IPS-NIHi11 (cell line): ENCODE measurements around the gene PRKG1.
"Not testable (repeated sequence)": the region's sequence is repeated elsewhere in the genome, so short reads cannot be mapped to it uniquely, and the experiment has no call there.

Experiments used
- DNase-seq: peaks from one replicate; pipeline ENCODE4 v3.0.0; 2012; ENCODE audit warnings: mixed read lengths, low spot score

The PRKG1 gene

DNA sequence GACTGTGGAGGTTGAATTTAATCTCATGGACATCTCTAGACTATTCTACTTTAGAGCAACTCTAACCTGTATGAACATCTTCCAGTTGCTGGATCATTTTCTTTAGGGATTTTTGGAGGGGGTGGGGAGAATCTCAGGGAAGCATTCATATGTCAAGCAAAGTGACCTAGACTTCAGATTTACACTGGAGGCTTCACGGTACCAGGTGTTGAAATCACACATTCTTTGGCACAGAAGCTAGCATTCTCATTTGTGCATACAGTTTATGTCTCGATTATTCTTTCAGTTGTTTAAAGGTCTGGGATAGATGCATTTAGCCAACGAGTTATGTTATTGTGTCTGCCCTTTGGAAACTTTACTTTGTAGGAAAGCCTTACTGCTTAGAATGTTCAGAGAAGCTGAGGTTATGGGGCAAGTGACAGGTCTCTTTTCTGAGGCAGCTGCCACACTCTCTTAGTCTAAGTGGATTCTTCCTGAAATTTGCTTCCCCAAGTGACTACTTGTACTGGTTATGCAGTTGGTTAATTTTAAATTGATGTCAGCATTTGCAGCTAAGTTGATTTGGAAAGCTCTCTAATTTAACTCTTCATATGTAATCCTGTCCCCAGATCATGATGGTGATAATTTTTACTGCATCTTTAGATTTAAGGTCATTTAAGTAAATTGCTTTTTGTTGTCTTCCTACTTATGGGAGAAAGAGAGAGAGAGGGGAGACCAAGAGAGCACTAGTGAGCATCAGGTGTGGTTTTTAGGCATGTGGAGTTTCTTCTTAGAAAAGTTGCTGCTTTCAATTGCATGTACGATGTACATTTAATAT lies 153.8 kb downstream of the PRKG1 start:
- no peak for DNase-seq

DNA sequence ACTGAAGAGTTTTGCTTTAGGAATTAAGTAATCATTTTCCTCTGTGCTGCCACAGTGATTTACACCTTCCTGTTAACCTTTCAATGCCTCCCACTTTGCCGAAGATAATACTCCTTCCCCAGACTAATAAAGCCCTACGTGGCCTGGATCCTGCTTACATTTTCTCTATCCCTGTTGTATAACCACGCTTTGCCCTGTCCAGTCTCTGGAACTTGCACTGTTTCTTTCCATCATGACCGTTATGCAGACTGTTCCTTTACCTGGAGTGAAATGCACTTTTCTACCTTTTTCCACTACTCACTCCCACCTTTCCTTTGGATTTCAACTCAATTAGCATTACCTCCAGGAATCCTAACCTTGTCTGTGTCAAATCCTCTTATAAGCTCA lies 154.4 kb downstream of the PRKG1 start:
- no peak for DNase-seq

DNA sequence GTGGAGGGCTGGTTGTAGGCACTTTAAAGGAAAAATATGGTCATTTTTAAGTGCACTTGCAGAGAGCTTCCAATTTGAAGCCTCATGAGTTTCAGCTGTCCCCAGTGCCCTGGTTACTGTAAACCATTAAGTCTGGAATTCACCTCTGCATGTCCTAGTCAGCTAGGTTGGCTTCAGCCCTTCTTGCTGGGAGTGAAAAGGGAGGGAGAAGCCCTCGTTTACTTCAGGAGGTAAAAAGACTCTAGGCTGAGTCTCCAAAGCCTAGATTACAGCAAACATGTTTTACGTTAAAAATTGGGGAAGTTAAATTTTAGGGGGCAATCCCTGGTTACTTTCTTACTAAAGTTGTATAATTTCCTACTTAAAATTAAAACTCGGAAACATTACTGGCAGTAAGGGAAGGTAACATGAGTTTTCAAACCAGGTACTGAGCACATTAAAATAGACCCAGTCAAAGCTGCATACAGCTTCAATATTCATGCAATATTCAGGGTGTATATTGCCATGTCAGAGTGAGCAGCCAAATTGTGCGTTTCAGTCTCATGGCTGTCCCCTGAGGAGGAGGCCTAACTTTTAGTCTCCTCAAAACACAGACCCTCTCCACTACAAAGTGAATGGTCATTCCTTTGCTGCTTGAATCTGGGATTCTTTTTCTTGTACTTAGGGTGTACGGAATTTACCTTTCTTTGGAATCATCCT lies 156.7 kb downstream of the PRKG1 start:
- DNase-seq: peak; percentile 22

DNA sequence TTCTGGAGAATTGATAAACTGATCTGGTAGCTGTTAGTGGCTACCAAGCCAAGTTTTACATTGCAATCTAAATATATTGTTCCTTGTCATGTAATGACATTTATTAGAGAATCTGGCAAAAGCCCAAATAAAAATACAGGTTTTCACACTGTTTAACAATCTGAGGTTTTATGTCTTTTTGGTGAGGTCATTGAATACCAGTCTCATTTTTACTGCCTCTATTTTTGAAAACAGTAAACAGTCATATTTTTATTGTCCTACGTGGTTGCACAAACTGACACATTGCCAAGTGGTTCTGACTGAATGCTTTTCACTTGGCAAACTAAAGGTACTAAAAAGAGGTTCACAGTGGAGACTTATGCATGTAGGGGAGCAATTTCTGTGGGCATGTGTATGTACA lies 157.5 kb downstream of the PRKG1 start:
- no peak for DNase-seq

GRCh38 chr10:51233337-51234100 lies 159.2 kb downstream of the PRKG1 start:
- DNase-seq: no peak

DNA sequence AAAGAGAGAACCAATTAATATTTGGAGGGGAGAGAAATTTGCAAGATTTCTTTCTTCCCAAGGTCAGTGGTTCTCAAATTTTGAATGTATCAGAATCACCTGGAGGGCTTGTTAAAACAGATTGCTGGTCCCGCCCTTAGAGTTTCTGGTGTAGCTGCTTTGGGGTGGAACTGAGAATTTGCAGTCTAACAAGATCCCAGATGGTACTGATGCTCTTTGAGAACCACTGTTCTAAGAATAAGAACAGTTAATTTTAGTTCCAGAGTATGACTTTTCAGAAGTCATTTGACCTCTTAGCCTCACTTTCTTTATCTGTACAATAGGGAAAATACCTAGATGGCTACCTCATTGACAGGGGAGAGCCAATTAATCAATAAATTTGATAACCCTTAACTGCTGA lies 161.6 kb downstream of the PRKG1 start:
- no peak for DNase-seq

DNA sequence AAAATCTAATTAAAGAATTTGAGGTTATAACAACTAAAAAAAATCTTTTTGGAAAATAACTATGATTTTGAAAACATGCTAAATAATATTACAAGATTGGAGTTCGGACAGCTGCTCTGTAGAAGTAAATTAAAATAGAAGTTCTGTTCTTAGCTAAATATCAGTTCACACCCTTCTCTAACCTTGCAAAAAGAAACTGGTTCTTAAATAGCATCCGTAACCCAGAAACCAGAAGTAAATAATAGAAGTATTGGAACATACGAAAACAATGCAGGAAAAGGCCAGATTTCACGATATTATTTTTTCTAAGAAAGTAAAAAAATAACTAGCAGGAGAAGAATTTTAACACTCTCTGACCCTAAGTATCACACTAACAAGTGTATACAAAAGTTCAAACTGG lies 164.7 kb downstream of the PRKG1 start:
- DNase-seq: no peak

DNA sequence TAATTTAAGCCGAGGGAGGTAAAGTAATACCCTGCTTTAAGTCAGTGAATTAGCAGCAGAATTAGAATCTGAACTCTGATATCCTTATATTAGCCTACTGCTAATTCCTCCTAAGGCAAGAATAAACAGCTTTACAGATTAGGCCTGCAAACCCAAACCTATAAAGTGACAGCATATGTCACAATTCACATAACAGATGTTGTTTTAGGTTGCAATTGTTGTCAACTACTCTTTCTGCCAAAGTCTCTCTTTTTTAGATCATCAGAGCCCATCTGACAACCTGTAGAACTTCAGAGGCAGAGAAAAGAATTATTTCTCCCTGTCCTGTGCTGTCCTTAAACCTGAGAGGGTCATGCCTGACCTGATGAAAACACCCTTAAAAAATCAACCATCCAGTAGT lies 167.2 kb downstream of the PRKG1 start:
- DNase-seq: no peak

GRCh38 chr10:51242393-51242792 lies 168.1 kb downstream of the PRKG1 start:
- DNase-seq: no peak

- no peak for DNase-seq
These were observed 170.0 kb downstream of the PRKG1 start for GRCh38 chr10:51244309-51244708.

GRCh38 chr10:51244748-51245490 lies 170.6 kb downstream of the PRKG1 start:
- DNase-seq: peak; percentile 49

- DNase-seq: no peak
These were observed 171.9 kb downstream of the PRKG1 start for GRCh38 chr10:51246156-51246555.

DNA sequence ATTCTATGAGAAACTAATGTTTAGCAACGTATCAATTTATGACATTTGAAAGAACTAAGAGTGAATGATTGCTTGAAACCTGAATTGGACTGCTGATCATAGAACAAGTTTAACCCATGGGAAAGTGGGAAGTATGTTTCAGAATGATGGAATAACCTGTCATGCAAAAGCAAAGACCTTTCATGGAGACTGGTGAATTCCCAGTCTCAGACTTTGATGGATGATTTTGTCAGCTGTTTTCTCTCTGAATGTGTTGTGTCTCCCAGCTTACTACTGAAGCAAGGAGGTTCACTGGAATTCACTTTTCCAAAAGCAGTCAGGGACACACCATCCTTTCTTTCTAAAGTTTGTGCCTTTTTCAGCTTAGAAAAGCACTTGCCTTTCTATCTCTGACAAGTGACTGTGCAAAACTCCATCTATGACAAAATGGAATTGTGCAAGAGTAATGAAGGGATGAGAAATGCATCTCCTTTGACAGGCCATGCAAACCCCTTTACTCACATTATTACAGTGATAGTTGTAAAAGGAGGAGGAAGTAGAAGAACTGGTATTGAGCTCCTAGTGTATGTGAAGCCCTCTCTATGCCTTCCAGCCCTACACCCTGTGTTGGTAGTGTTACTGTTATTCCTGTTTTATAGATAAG lies 176.1 kb downstream of the PRKG1 start:
- DNase-seq: no peak

GRCh38 chr10:51251110-51251509 lies 176.8 kb downstream of the PRKG1 start:
- no peak for DNase-seq

GRCh38 chr10:51255381-51255780 lies 181.1 kb downstream of the PRKG1 start:
- DNase-seq: no peak

- no peak for DNase-seq
These were observed 183.4 kb downstream of the PRKG1 start for GRCh38 chr10:51257511-51258248.

DNA sequence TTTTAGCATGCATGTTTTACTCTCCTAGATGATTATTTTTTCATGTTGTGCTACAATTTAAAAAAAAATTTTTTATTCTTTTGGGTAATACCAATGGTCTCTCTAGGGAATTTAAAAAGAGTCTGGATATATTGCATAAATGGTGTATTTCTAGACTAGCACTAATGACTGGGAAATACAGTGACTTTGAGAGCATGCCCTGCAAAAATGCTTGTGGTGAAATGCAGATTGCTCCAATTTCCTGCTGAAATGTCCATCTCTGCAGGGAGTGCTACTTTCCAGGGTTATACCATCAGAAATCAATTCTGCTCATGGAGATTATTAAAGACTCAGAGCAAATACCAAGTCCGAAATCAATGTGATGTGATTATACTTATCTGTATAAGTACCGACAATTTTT lies 186.1 kb downstream of the PRKG1 start:
- no peak for DNase-seq

DNA sequence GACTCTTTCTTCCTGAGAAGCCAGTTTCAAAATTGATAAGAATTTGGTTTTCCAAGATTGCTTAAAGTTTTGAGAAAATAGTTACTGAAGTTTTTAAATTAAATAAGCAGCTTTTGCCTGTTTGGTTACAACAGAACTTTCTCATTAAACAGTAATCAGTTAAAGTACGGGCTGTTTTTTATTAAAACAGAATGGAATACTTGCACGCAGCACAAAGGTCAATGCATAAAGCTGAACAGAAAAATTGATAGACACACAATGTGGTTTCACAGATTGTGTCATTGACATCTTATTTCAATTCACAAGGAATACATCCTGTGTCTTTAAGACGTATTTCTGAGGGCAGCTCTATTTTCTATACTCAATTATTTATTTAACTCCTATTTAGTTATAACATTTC lies 192.2 kb downstream of the PRKG1 start:
- DNase-seq: no peak

DNA sequence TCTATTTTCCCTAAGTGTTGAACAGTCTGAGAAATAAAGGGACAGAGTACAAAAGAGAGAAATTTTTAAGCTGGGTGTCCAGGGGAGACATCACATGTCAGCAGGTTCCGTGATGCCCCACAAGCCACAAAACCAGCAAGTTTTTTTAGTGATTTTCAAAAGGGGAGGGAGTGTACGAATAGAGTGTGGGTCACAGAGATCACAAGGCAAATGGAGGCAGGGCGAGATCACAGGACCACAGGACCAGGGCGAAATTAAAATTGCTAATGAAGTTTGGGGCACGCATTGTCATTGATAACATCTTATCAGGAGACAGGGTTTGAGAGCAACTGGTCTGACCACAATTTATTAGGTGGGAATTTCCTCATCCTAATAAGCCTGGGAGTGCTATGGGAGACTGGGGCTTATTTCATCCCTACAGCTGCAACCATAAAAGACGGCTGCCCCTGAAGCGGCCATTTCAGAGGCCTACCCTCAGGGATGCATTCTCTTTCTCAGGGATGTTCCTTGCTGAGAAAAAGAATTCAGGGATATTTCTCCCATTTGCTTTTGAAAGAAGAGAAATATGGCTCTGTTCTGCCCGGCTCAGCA lies 193.8 kb downstream of the PRKG1 start:
- DNase-seq: not testable (repeated sequence)

DNA sequence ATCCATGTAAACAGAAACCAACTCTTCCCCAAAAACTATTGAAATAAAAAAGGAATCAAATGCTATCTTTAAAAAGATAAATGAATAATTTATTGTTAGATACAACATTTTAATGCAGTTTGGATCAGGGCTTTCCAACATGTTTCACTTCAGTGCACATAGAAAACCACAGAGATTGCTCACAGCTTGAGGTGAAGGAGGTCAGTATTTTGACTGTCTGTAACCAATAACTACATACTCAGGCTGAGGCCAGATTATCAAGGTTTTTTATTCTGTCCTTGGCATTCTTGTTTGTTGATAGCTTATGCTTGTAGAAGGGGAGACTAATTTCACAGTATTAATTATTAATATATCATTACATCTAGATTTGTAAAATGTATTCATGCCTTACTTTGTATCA lies 195.5 kb downstream of the PRKG1 start:
- DNase-seq: no peak
